Stimulated activated CD4-positive, alpha-beta T cell treated with anti-CD3 and anti-CD28 coated beads, Interleukin-15, amount 100 ng/mL, for 48 hours (primary cell): ENCODE results near the gene MPC2.

Experiments
- DNase-seq, 2 donors: peaks; one replicate each; pipeline ENCODE4 v3.0.0-alpha.2; 2020; ENCODE audit warnings: low read depth in 2 of 2

The MPC2 gene

GRCh38 chr1:167936930-167937708, at the start of gene MPC2:
Gene MPC2, minus strand, starts transcription at chr1:167937072. Its CDS starts 1,231 bp downstream, at chr1:167935841.
- DNase-seq, result peak; percentile 22 to 41

- no peak for DNase-seq
These were observed 48.1 kb upstream of the MPC2 start for GRCh38 chr1:167984886-167985489.

- DNase-seq, result no peak
These were observed 47.0 kb upstream of the MPC2 start for GRCh38 chr1:167983797-167984420.

GRCh38 chr1:167981933-167982332, 45.1 kb upstream of the MPC2 start:
- DNase-seq, result no peak

GRCh38 chr1:167977245-167977644, 40.4 kb upstream of the MPC2 start:
- DNase-seq, result no peak

GRCh38 chr1:167974698-167975097, 37.8 kb upstream of the MPC2 start:
- no peak for DNase-seq

- DNase-seq, result no peak
These were observed 37.0 kb upstream of the MPC2 start for GRCh38 chr1:167973832-167974231.

GRCh38 chr1:167968569-167968968, 31.7 kb upstream of the MPC2 start:
- no peak for DNase-seq

- no peak for DNase-seq
These were observed 29.2 kb upstream of the MPC2 start for GRCh38 chr1:167966050-167966449.

- DNase-seq, result no peak
These were observed 27.8 kb upstream of the MPC2 start for GRCh38 chr1:167964646-167965045.

- DNase-seq, result no peak
These were observed 20.8 kb upstream of the MPC2 start for GRCh38 chr1:167957710-167958109.

GRCh38 chr1:167955915-167956314, 19.0 kb upstream of the MPC2 start:
- no peak for DNase-seq

GRCh38 chr1:167950569-167950968, 13.7 kb upstream of the MPC2 start:
- DNase-seq, result no peak

- no peak for DNase-seq
These were observed 12.9 kb upstream of the MPC2 start for GRCh38 chr1:167949785-167950184.

- DNase-seq, result no peak
These were observed 10.9 kb upstream of the MPC2 start for GRCh38 chr1:167947733-167948132.

- DNase-seq, result no peak
These were observed 6.7 kb upstream of the MPC2 start for GRCh38 chr1:167943541-167943940.

- no peak for DNase-seq
These were observed 3.4 kb upstream of the MPC2 start for GRCh38 chr1:167940264-167940663.

GRCh38 chr1:167938080-167938636, 1.3 kb upstream of the MPC2 start:
- no peak for DNase-seq

- DNase-seq, result no peak
These were observed 788 bp upstream of the MPC2 start for GRCh38 chr1:167937709-167938010.

- DNase-seq, result peak; percentile 92 to 94
These were observed 573 bp downstream of the MPC2 start, which contains the start of gene DCAF6 for GRCh38 chr1:167936068-167936929. Gene DCAF6, plus strand, starts transcription at chr1:167936683. Its CDS starts 229 bp downstream, at chr1:167936912.

GRCh38 chr1:167935216-167936067, 1.4 kb downstream of the MPC2 start:
- peak; percentile 5 to 17 for DNase-seq
